NK-92 (cell line): ENCODE measurements around the gene GSK3B.

ENCODE experiments used
- DNase-seq: peaks from one replicate; lab custom pipeline; 2025; ENCODE audit not compliant: unreplicated experiment; lab: John Stamatoyannopoulos, UW

GSK3B gene

DNA sequence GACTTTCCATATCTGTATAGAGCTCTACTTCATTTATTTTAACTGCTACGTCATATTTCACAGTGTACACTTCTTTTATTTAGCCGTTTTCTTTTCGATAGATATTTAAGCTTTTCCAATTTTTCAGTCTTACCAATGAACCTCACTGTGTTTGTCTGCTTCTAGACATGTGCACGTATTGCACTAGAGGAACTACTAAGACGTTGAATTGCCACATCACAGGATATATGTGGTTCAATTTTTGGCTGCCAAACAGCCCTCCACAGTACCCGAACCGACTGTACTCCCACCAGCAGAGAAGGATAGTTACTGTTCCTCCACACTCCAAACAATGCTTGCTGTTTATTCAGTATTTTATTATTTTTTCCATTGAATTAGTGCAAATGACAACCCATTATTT is 310.4 kb downstream of the GSK3B start:
- no peak for DNase-seq

- DNase-seq, result no peak
Observed at GRCh38 chr3:119783255-119783654, 311.0 kb downstream of the GSK3B start.

- DNase-seq, result no peak
Observed at GRCh38 chr3:119782460-119782859, 311.8 kb downstream of the GSK3B start.

DNA sequence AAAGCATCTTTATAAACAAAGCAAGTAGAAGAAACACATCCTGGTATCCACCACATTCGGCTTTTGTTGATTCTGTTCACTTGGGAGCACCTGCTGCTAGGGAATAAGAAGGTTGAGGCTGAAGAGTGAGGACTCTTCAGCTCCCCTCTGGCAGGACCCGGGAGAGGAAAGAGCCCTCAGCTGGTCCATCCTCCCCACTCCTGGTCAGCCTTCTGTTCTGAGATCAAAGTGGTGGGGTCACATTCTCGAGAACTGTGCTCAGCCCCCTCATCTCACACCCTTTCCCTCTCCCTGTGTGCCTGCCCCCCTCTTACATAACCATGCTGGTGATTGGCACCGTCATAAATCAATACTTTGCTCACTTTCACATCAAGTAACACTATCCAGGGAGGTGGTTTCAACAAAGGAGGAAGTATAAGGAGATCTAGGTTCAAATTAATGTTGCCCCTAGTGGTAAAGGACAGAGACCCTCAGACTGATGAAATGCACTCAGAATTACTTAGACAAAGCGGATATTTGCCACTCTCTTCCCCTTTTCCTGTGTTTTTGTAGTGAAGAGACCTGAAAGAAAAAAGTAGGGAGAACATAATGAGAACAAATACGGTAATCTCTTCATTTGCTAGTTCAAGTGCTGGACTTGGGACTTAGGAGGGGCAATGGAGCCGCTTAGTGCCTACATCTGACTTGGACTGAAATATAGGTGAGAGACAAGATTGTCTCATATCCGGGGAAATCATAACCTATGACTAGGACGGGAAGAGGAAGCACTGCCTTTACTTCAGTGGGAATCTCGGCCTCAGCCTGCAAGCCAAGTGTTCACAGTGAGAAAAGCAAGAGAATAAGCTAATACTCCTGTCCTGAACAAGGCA is 312.7 kb downstream of the GSK3B start, which contains the start of gene NR1I2:
TSS of gene NR1I2 (plus strand) at position 772 of the 869 bp plus-strand sequence.
- no peak for DNase-seq

GRCh38 chr3:119779731-119780383 is 314.4 kb downstream of the GSK3B start:
- no peak for DNase-seq

- no peak for DNase-seq
Observed at GRCh38 chr3:119778811-119779210, 315.4 kb downstream of the GSK3B start.

DNA sequence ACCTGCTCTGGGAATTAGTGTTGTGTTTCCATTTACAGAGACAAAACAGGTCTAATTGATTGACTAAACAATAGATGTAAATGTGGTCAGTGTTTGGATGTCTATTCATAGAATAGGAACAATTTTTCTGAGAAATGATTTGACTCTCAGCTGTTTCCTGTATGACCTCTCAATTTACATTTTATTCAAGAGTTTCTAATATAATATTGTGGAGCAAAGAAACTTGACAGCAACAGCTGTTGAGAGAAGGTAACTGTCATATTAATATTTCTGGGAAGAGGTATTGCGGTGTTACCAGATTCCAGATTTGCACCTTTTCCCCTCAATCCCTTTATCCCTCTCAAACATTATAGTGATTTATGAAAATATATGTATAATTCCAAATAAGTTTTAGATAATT is 316.1 kb downstream of the GSK3B start:
- no peak for DNase-seq

- DNase-seq, result no peak
Observed at GRCh38 chr3:119776304-119776703, 317.9 kb downstream of the GSK3B start.

- no peak for DNase-seq
Observed at GRCh38 chr3:119774444-119774843, 319.8 kb downstream of the GSK3B start.
